Choroid plexus epithelial cell (primary cell): ENCODE measurements around the gene PIP4K2A.

ENCODE experiments used
- DNase-seq: peaks from one replicate; pipeline ENCODE4 v3.0.0-alpha.2; 2010; ENCODE audit warnings: low read depth
- H3K4me3 ChIP-seq: 2 replicates; pipeline ENCODE4 v1.5.1; 2011; ENCODE audit warnings: low read depth, mild to moderate bottlenecking, control low read depth, low read length, moderate library complexity
- TF ChIP-seq, protein P1 (sequence below): conservative IDR thresholded peaks from 2 replicates; pipeline ENCODE4 v1.5.1; 2011; ENCODE audit warnings: low read depth, mild to moderate bottlenecking, control low read depth, inconsistent platforms, low read length, moderate library complexity

The PIP4K2A gene

GRCh38 chr10:22612318-22612717, 102.1 kb downstream of the PIP4K2A start:
- no peak for DNase-seq
- TF ChIP-seq, protein P1, sequence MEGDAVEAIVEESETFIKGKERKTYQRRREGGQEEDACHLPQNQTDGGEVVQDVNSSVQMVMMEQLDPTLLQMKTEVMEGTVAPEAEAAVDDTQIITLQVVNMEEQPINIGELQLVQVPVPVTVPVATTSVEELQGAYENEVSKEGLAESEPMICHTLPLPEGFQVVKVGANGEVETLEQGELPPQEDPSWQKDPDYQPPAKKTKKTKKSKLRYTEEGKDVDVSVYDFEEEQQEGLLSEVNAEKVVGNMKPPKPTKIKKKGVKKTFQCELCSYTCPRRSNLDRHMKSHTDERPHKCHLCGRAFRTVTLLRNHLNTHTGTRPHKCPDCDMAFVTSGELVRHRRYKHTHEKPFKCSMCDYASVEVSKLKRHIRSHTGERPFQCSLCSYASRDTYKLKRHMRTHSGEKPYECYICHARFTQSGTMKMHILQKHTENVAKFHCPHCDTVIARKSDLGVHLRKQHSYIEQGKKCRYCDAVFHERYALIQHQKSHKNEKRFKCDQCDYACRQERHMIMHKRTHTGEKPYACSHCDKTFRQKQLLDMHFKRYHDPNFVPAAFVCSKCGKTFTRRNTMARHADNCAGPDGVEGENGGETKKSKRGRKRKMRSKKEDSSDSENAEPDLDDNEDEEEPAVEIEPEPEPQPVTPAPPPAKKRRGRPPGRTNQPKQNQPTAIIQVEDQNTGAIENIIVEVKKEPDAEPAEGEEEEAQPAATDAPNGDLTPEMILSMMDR, result no peak
- no peak overlapping the region for H3K4me3 ChIP-seq

- H3K4me3 ChIP-seq, result no peak overlapping the region
- no peak for DNase-seq
- TF ChIP-seq, protein P1, result no peak
Measured at GRCh38 chr10:22611425-22612115, 102.8 kb downstream of the PIP4K2A start.

DNA sequence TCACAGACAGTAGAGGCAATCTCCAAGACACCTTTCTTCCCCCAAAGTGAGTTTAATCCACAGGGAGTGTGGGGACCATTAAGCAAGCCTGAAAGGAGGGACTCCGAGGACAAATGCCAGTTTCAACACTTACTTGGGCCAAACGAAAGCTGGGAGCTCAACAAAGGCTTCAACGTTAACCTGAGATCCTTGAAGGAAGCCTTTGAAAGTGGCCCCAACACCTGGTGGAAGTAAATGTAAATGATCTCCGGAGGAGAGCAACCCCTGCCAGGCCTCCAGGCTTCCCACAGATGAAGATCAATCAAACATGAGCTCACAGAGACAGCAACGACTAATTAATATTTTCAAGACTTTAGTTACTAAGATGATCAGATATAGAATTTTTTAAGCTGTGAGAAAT, 103.8 kb downstream of the PIP4K2A start:
- DNase-seq, result no peak
- no peak overlapping the region for H3K4me3 ChIP-seq
- TF ChIP-seq, protein P1, result no peak

DNA sequence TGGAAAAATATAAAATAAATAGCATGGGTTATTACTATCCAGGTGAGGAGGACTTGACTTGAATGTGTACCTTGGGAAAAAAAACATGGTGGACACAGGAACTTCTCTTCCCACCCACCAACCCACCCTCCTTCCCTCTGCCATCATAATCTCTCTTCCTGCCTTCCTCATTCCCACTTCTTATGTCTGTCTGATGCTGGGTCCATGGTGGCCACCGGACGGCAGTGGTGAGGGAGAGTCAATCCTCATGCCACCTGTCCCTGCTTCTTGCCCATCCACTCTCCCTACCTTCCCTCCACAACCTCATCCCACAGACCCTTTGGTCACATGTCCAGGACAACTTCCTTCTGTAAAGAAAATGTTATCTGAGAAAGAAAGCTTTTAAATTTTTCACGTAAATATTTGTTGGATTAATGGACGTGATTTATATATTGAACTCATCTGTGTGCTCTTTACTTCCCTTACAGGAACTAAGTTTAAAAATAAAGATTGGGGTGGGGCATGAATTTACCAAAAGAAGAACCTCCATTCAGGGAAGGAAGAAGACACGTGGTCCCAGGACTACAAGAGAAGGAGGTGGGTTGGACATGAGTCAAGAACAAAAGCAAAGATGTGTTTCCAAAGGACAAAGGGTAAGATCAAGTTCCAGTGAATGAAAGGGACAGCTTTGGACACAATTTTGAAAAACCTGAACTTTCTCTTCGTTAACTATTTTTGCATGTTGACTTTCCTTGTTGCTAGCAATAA, 104.5 kb downstream of the PIP4K2A start:
- no peak for DNase-seq
- TF ChIP-seq, protein P1, result no peak
- H3K4me3 ChIP-seq, result no peak overlapping the region

DNA sequence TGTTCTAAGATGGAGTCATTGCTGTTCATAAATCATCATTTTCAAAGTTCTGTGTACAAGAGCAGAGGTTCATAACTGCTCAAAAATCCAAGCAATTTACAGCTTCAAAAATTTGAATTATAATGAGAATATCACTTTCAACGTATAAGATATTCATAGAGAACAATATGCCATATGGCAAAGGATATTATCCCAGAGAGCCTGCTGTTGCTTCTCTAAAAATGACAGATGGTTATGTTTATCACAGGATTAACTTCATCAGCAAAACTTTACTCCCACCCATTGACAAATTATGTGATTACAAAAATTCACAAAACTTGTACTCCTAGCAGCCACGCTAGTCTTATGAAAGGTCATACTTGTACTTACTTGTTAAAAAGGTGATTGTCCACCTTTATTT, 105.1 kb downstream of the PIP4K2A start:
- no peak overlapping the region for H3K4me3 ChIP-seq
- no peak for DNase-seq
- TF ChIP-seq, protein P1, result no peak

- no peak overlapping the region for H3K4me3 ChIP-seq
- TF ChIP-seq, protein P1, result no peak
- no peak for DNase-seq
Measured at GRCh38 chr10:22607261-22607660, 107.1 kb downstream of the PIP4K2A start.
